ENCODE data around the gene RPS18.
"Not testable (repeated sequence)": the region's sequence is repeated elsewhere in the genome, so short reads cannot be mapped to it uniquely, and the experiment has no call there.

The RPS18 gene

DNA sequence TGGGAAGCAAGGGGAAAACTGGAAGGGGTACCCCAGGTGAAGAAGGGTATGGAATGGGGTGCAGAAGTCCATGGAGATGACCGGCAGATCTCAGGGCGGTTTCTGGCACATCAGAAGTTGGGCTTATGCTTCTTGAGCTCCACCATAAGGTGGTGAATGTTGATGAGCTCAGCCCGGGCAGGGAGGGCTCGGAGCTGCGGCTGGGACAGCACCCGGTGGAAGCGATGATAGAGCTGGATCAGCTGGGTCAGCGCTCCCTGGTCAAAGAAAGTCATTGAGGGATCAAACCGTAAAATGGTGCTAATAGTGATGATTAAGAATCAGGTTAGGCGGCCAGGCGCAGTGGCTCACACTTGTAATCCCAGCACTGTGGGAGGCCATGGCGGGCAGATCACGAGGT, 21.1 kb upstream of the RPS18 start:
- no peaks in the 10 kb centered on the region for H3K9me3 Mint-ChIP-seq
- H3K27me3 Mint-ChIP-seq, result peaks cover 6% of the 10 kb centered on the region
- H3K27ac Mint-ChIP-seq, result peak overlapping the region; percentile 92
- peak overlapping the region; percentile 82 for H3K4me3 Mint-ChIP-seq
- peaks cover 32% of the 10 kb centered on the region for H3K36me3 Mint-ChIP-seq (ENCODE audit: low read depth)
- intact Hi-C loops (cut with micrococcal nuclease), result no loop called here
- peaks cover 49% of the 10 kb centered on the region for H3K4me1 Mint-ChIP-seq (ENCODE audit: low read depth)

DNA sequence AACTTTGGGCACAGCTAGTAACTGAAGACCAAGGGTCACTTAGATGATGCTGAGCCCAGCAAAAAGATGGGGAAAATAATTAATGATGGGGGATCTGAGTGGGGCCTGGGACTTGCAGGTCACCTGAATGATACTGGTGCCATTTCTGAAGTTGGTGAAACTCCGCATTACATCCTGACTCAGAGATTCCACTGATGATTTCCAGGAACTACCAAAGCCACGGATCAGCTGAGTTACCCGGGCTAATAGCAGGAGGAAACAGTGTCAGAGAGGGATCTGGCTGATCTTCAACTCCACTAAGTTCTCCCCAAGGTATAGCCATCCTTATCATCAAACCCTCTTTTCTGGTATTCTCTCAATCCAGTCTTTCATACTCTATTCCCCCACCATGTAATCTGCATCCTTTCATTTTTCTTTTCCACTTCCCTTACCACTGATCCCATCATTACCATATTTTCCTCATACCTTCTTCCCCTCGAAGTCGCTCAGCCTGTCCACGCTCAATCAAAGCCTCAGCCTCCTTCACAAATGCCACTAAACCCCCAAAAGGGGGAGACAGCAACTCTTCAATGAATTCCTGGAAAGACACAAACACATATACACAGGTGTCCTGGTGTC, 20.4 kb upstream of the RPS18 start:
- Mint-ChIP-seq H3K27me3 (peaks cover 3% of the 10 kb centered on the region), H3K27ac (peak overlapping the region; percentile 1), H3K4me3 (no peak overlapping the region), H3K36me3 (ENCODE audit: low read depth) (peaks cover 35% of the 10 kb centered on the region), H3K9me3 (no peaks in the 10 kb centered on the region), H3K4me1 (ENCODE audit: low read depth) (peaks cover 49% of the 10 kb centered on the region)
- intact Hi-C loops (cut with micrococcal nuclease), result no loop called here

DNA sequence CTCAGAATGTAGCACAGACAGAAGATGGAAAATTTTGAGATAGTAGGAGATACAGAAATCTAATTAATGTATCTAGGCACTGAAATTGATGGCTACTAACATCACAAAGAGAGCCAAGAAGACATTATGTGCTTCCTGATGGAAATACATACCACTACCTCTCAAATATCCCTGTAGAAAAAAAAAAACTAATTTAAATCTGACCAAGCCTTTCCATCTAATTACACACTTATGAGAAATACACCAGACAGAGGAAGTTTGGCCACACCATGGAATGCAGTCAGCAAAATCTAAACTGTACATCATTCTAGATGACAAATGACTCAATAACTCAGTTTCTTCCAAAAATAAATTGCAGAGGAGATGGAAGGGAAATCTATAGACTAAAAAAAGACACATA, 19.1 kb upstream of the RPS18 start:
- H3K36me3 Mint-ChIP-seq (ENCODE audit: low read depth), result peaks cover 41% of the 10 kb centered on the region

DNA sequence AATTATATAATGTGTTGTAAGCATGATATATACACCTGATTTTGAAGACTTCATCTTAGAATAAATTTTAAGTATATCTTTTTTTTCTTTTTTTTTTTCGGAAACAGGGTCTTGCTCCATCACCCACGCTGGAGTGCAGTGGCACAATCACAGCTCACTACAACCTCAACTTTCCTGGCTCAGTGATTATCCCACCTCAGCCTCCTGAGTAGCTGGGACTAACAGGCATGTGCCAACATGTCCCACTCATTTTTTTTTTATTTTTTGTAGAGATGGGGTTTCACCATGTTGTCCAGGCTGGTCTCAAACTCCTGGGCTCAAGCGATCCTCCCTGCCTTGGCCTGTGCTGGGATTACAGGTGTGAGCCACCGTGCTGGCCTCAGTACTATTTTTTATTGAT, 17.3 kb upstream of the RPS18 start:
- Mint-ChIP-seq H3K4me3 (no peak overlapping the region), H3K4me1 (ENCODE audit: low read depth) (peaks cover 35% of the 10 kb centered on the region), H3K36me3 (ENCODE audit: low read depth) (peaks cover 55% of the 10 kb centered on the region), H3K27me3 (no peaks in the 10 kb centered on the region), H3K27ac (no peak overlapping the region), H3K9me3 (no peaks in the 10 kb centered on the region)
- intact Hi-C loops (cut with micrococcal nuclease), result no loop called here

More for the DNA sequence above, 19.1 kb upstream of the RPS18 start:
- no peak overlapping the region for H3K4me3 Mint-ChIP-seq
- peak overlapping the region; percentile 47 for H3K27ac Mint-ChIP-seq
- no peaks in the 10 kb centered on the region for H3K27me3 Mint-ChIP-seq
- intact Hi-C loops (cut with micrococcal nuclease), result no loop called here
- H3K9me3 Mint-ChIP-seq, result no peaks in the 10 kb centered on the region
- peaks cover 49% of the 10 kb centered on the region for H3K4me1 Mint-ChIP-seq (ENCODE audit: low read depth)

DNA sequence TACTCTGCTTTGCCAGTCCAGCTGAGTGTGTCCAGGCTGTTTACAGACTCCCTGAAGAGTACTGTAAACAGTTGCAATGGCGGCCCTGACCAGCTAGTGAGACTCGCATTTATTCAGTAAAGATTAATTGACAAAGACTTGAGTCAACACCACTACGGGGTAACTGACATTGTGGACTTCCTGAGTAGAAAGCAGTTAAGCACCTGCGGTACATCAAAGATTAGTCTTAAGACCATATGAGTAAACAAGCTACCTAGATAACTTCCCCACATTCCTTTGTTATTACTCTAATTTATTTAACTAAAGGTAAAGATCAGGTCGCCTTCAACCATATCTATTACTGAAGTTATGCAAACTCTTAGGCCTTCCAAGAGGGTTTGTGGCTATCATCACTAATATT, 12.8 kb upstream of the RPS18 start:
- Mint-ChIP-seq H3K27ac (no peak overlapping the region), H3K36me3 (ENCODE audit: low read depth) (peaks cover 75% of the 10 kb centered on the region)

DNA sequence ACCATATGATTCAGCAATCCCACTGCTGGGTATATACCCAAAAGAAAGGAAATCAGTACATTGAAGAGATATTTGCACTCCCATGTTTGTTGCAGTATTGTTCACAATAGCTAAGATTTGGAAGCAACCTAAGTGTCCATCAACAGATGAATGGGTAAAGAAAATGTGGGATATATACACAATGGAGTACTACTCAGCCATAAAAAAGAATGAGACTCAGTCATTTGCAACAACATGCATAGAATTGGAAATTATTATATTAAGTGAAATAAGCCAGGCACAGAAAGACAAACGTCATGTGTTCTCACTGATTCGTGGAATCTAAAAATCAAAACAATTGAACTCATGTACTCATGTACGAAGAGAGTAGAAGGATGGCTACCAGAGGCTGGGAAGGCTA, 9.4 kb upstream of the RPS18 start:
- Mint-ChIP-seq H3K36me3 (ENCODE audit: low read depth) (peaks cover 97% of the 10 kb centered on the region), H3K4me1 (ENCODE audit: low read depth) (peaks cover 19% of the 10 kb centered on the region)
- H3K9me3 Mint-ChIP-seq; H3K4me3 Mint-ChIP-seq; intact Hi-C loops (cut with micrococcal nuclease); H3K27me3 Mint-ChIP-seq; H3K27ac Mint-ChIP-seq: not testable (repeated sequence)

More for the DNA sequence above, 12.8 kb upstream of the RPS18 start:
- Mint-ChIP-seq H3K27me3 (no peaks in the 10 kb centered on the region), H3K4me3 (no peak overlapping the region), H3K4me1 (ENCODE audit: low read depth) (peaks cover 3% of the 10 kb centered on the region), H3K9me3 (no peaks in the 10 kb centered on the region)
- intact Hi-C loops (cut with micrococcal nuclease), result no loop called here

DNA sequence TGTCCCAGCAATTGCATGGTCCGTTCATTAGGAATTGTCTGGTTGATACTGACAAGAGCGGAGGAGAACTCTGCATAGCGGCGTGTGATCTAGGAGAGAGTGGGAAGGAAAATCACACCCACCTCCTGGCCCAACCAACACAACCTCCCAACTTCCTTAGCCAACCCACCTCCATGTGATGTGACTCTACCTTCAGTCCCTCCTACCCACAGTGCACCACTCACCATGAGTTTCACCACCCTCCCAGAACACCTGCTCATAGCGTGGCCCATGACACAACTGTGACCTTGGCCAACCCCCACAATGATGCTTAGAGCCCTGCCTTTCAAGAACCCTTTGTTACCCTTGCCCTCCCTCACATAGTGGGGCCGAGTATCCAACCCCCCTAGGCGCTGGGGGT, 7.9 kb upstream of the RPS18 start:
- no peaks in the 10 kb centered on the region for H3K9me3 Mint-ChIP-seq
- peaks cover 34% of the 10 kb centered on the region for H3K4me1 Mint-ChIP-seq (ENCODE audit: low read depth)
- intact Hi-C loops (cut with micrococcal nuclease), result no loop called here
- no peak overlapping the region for H3K27ac Mint-ChIP-seq
- no peak overlapping the region for H3K4me3 Mint-ChIP-seq
- peaks cover 99% of the 10 kb centered on the region for H3K36me3 Mint-ChIP-seq (ENCODE audit: low read depth)
- H3K27me3 Mint-ChIP-seq, result no peaks in the 10 kb centered on the region

DNA sequence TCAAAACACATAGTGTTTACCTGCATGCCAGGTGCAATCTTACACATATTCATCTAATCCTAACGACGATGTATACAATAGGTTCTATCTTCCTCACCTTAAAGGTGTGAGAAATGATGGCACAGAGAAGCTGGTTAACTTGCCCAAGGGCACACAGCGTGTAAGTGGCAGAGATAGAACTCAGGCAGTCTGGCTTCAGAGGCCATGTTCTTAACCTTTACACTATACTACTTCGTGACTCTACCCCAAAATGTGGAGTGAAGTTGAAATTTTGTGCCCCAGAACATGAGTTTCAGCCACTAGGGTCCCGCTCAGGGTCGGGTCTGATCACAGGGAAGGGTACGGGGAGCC, 783 bp upstream of the RPS18 start:
- no peaks in the 10 kb centered on the region for H3K27me3 Mint-ChIP-seq
- intact Hi-C loops (cut with micrococcal nuclease), result loop anchor here (1.0 kb wide), 1 partner anchor 18 kb away; the partner anchor contains the start of genes PFDN6 and WDR46
- H3K4me1 Mint-ChIP-seq (ENCODE audit: low read depth), result peaks cover 82% of the 10 kb centered on the region
- H3K36me3 Mint-ChIP-seq (ENCODE audit: low read depth), result peaks cover 97% of the 10 kb centered on the region
- H3K4me3 Mint-ChIP-seq, result peak overlapping the region; percentile 94
- H3K27ac Mint-ChIP-seq, result peak overlapping the region; percentile 100
- H3K9me3 Mint-ChIP-seq, result no peaks in the 10 kb centered on the region

DNA sequence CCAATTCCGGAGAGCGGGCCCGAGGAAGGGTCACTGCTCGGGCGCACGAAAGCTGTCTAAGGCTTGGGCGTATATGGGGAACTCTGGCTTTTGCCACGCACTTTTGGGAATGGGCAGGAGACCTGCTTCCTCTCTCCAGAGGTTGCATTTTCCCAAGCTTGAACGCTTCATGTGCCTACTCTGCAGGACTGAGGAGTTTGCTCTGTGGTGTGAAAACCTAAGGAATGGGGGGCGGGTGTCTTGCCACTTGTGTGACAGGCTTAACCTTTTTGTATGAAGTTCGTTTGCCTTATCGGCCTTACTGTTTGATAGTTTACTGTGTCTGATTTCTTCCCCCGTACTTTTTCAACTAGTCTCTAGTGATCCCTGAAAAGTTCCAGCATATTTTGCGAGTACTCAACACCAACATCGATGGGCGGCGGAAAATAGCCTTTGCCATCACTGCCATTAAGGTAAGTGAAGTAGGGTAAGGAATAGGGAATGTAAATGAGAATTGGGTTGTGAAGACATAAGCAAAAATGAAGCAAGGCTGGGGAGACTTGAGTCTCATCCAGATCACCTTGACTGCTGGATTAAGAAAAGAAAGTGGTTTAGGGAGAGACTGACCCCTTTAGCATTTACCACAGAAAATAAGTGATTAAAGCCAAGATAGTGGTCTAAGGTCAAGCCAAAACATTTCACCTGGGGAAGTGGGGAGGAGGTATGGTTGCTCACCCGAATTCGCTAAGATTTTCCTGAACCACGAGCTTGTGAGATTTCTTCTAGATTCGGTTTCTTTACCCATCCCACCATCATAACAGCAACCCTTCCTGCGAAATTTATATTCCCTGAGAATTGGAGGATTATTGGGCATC, 627 bp downstream of the RPS18 start:
- peak overlapping the region; percentile 94 for H3K4me3 Mint-ChIP-seq
- H3K27ac Mint-ChIP-seq, result peak overlapping the region; percentile 100
- no peaks in the 10 kb centered on the region for H3K9me3 Mint-ChIP-seq
- H3K27me3 Mint-ChIP-seq, result no peaks in the 10 kb centered on the region
- intact Hi-C loops (cut with micrococcal nuclease), result no loop called here
- H3K4me1 Mint-ChIP-seq (ENCODE audit: low read depth), result peaks cover 77% of the 10 kb centered on the region
- H3K36me3 Mint-ChIP-seq (ENCODE audit: low read depth), result peaks cover 97% of the 10 kb centered on the region

DNA sequence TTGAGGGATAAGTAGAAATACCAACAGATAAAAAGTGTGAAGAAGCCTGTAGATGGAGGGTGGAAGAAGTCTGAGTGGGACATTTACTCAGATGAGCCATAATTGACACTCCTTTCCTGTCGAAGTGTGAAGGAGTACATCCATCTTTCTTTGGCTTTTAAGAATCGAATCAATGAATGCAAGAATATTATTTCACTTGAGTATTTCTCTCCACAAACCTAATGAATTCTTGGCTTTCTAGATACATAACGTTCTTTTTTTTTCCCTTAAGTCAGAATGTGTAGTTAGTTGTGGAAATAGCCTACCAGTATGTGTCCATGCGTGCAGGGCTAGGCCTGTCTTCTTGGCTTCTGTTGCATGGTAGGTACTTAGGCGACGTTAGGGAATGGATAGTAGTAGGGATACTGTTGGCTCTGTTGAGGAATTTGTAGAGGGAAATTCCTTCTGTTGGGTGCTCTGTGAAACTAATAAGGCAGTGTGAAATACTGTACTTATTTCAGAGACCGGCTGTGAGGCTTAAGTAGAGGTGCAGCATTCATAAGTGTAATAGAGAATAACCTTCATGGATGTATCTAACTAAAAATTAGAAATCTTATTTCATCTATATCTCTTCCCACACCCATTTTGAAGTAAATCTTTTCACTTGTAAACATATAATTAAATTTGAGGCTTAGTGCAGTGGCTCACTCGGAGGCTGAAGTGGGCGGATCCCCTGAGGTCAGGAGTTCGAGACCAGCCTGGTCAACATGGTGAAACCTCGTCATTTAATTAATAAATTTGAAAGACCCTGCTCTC, 1.5 kb downstream of the RPS18 start:
- H3K4me3 Mint-ChIP-seq, result peak overlapping the region; percentile 94
- H3K27me3 Mint-ChIP-seq, result no peaks in the 10 kb centered on the region
- peaks cover 77% of the 10 kb centered on the region for H3K4me1 Mint-ChIP-seq (ENCODE audit: low read depth)
- peaks cover 97% of the 10 kb centered on the region for H3K36me3 Mint-ChIP-seq (ENCODE audit: low read depth)
- no peaks in the 10 kb centered on the region for H3K9me3 Mint-ChIP-seq
- H3K27ac Mint-ChIP-seq, result peak overlapping the region; percentile 100
- intact Hi-C loops (cut with micrococcal nuclease), result no loop called here

DNA sequence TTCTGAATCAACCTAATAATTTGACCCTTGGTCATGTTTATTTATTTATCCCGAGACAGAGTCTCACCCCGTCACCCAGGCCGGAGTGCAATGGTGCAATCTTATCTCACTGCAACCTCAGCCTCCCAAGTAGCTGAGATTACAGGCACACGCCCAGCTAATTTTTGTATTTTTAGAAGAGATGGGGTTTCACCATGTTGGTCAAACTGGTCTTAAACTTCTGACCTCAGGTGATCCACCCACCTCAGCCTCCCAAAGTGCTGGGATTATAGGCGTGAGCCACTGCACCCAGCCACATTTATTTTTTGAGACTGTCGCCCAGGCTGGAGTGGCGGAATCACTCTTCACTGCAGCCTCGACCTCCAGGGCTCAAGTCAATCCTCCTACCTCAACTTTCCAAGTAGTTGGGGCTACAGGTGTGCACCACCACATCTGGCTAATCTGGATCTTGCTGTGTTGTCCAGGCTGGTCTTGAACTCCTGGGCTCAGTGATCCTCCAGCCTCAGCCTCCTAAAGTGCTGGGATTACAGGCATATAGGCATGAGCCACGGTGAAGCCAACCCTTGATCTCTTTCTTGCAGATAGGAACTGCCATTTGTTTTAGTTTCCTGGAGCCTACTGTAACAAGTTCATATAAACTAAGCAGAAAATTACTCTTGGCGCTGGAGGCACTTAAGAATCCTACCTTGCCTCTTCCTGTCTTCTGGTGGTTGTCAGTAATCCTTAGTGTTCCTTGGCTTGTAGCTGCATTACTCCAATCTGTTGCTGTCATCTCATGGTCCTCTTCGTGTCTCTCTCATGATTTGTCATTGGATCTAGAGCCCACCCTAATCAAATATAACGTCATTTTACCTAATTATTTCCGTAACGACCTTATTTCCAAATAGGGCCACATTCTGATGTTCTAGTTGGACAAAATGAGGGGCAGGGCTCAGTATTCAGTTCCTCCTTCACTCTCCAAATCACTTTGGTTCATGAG, 2.3 kb downstream of the RPS18 start:
- Mint-ChIP-seq H3K36me3 (ENCODE audit: low read depth) (peaks cover 97% of the 10 kb centered on the region), H3K27ac (peak overlapping the region; percentile 94), H3K4me3 (peak overlapping the region; percentile 61), H3K4me1 (ENCODE audit: low read depth) (peaks cover 79% of the 10 kb centered on the region), H3K9me3 (no peaks in the 10 kb centered on the region), H3K27me3 (no peaks in the 10 kb centered on the region)
- intact Hi-C loops (cut with micrococcal nuclease), result no loop called here

DNA sequence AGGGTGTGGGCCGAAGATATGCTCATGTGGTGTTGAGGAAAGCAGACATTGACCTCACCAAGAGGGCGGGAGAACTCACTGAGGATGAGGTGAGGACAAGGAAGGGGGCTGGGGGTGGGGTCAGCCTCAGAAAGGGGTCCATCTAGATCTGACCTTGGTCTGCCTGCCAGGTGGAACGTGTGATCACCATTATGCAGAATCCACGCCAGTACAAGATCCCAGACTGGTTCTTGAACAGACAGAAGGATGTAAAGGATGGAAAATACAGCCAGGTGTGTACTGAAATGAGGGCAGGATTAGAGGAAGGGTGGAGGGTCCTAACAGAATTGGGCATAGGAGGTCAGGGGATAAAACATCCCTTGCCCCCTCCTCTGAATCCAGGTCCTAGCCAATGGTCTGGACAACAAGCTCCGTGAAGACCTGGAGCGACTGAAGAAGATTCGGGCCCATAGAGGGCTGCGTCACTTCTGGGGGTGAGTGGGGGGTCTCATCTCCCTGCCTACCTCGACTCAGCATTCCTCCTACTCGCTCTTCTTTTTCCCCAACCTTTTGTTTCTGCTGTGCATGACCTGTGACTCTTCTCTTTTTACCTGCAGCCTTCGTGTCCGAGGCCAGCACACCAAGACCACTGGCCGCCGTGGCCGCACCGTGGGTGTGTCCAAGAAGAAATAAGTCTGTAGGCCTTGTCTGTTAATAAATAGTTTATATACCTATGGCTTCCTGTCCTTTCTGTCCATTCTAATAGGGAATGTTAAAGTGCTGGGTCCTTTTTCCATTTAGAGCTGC, 4.1 kb downstream of the RPS18 start:
- H3K4me3 Mint-ChIP-seq, result peak overlapping the region; percentile 95
- peaks cover 84% of the 10 kb centered on the region for H3K4me1 Mint-ChIP-seq (ENCODE audit: low read depth)
- peak overlapping the region; percentile 94 for H3K27ac Mint-ChIP-seq
- peaks cover 100% of the 10 kb centered on the region for H3K36me3 Mint-ChIP-seq (ENCODE audit: low read depth)
- intact Hi-C loops (cut with micrococcal nuclease); H3K27me3 Mint-ChIP-seq; H3K9me3 Mint-ChIP-seq: not testable (repeated sequence)

DNA sequence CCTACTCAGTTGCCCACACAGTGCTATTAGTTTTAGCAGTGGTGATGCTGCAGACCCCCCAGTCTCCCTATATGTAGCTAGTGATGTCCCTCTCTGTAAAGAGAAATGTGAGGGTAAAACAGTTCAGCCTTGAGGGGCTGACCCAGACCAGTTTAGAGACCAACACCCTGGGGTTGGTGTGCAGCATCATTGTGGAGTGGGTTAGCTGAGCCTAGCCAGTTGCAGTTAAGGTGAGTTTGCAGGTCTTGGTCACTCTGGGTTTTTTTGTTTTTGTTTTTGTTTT, 4.6 kb downstream of the RPS18 start:
- Mint-ChIP-seq H3K36me3 (ENCODE audit: low read depth) (peaks cover 100% of the 10 kb centered on the region), H3K4me3 (peak overlapping the region; percentile 95), H3K27ac (peak overlapping the region; percentile 94), H3K4me1 (ENCODE audit: low read depth) (peaks cover 89% of the 10 kb centered on the region), H3K9me3 (no peaks in the 10 kb centered on the region), H3K27me3 (no peaks in the 10 kb centered on the region)
- intact Hi-C loops (cut with micrococcal nuclease), result no loop called here
